Measurements from ENCODE around the gene KCNQ1.
"Not testable (repeated sequence)": the region's sequence is repeated elsewhere in the genome, so short reads cannot be mapped to it uniquely, and the experiment has no call there.

Gene KCNQ1

DNA sequence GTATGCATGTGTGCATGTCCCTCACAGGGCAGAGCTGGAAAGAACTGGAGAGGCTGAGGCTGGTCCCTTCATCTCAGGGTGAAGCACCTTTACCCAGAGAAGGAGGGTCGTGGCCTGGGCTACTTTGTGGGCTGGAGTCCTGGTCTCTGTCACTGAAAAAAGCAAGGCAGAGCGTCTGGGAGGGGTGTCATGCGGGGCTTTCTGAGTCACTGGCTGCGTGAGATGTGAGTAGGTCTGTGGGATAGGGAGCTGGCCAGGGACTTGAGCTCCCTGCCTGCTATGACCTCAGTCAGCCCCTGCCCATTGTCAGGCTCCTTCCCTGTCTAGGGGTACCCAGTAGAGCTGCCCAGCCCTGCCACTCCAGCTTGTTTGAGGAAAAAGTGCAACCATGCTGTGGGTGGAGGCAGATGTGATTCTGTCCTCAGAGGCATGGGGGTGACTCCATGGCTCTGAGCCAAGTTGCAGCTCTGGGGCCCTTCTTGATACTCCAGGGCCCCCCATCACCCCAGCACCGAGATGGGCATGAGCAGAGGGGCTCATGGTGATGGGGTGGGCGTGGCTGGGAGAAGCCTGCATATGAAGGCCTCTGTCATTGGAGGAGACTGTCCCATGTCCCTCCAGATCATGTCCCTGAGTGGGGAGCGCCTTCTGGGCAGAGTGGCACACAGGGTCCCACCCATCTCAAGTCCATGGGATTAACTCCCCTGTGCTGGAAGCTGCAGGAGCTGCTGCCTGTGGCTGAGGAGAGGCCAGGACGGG lies 27.8 kb downstream of the KCNQ1 start:
- DNase-seq (ENCODE audit: low read depth in 2 of 2) = no peak

DNA sequence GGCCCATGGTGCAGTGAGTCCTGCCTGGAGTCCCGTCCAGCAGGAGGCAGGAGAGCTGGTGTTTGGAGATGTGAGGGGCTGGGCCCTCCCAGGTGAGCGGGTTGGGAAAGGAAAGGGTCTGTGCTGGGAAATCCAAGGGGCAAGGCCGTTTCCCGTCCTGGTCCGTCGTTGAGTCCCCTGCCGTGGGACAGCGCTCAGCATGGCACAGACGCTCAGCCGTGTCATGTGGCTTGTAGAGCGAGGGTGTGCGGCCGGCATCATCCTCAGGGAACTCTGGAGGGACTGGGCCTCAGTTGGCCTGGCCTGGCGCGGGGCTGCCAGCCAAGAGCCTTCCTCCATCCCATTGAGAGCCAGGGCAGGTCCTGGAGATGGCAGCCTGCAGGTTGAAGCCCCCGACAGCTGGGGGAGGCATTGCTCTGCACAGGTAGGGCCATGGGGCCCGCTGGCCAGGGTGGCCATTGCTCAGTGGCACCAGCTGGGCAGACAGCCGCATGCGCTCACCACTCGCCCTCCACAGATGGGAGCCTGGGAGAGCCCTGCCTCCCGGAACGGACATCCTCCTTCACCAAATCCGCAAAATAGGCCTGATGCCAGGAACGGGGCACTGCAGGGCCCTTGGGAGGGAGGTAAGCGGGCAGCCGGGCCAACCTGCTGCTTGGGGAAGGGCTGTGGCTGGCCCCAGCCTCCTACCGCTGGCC lies 28.7 kb downstream of the KCNQ1 start:
- no peak for DNase-seq (ENCODE audit: low read depth in 2 of 2)

DNA sequence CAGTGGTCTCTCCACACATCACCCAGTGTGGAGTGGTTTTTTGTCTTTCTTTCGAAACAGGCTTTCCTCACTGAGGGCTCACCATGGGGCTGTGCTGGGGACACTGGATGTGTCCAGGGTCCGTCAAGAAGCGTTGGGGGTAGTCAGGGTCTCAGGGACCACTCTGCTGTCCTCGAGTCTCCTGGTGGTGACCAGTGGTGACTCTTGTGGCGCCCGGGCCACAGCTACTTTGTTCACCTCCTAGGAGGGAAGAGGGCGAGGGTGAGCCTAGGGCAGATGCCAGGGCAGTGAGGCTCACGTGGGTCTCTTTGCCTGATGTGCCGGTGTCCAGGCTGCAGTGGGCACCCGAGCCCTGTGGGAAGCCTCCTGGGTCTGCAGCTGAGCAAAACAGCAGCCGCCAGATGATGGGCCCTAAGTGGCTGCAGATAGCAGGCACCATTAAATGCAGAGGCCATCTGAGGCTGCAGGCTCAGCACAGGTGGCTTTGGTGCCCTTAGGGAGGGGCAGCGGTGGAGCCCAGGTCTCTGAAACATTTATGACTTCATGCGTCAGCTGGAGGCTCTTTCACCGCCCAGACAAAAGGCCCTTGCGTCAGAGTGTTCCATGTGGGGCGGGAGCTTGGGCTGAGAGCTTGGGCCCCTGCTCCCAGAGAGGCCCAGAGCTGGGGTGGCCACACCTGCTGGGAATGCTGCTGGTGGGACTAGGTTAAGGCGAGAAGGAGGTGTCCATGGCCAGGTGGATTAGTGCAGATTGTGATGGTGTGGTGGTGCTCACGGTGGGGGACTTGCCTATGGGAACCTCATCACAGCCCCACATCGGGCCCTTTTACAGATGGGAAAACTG lies 29.5 kb downstream of the KCNQ1 start:
- DNase-seq (ENCODE audit: low read depth in 2 of 2) = no peak

DNA sequence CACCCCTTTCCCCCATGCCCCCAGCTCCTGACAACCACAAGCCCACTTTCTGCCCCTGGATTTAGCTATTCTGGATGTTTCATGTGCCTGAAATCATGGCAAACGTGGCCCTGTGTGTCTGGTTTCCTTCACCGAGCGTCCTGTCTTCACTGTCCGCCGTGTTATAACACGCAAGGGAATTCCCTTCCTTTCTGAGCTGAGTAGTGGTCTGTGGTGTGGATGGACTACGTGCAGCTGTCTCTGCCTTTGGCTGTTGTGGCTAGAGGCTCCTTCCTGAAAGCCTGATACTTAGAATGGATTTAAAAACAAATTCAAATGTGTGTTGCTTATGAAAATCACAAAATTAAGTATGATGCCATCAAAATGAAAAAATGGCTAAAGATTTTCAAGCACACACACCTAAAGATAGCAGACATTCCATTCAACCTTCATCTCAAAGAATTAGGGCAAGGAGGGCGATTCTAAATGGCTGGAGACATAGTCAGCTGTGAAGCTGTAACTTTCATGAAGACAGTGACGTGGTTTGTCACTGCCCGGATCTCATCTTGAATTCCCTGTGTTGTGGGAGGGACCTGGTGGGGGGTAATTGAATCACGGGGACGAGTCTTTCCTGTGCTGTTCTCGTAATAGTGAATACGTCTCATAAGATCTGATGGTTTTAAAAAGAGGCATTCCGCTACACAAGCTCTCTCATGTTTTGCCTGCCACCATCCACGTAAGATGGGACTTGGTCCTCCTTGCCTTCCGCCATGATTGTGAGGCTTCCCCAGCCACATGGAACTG lies 30.5 kb downstream of the KCNQ1 start:
- DNase-seq (ENCODE audit: low read depth in 2 of 2) = no peak

DNA sequence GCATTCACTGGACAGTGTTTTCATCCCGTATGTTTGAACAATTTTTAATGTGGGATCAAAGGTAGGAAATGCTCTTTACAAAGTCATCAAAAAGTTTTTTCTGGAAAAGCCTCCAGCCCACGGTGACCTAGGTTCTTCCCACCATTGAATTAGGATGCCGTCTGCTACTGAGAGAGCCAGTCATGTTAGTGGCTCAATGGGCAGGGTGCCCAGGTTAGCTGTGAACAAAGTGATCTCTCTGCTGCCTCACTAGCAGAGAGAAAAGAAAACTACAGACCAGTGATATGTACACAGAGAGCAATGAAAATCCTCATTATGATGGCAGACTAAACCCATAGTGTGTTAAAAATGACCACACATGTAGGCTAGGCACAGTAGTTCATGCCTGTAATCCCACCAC lies 32.4 kb downstream of the KCNQ1 start:
- DNase-seq (ENCODE audit: low read depth in 2 of 2) = no peak

DNA sequence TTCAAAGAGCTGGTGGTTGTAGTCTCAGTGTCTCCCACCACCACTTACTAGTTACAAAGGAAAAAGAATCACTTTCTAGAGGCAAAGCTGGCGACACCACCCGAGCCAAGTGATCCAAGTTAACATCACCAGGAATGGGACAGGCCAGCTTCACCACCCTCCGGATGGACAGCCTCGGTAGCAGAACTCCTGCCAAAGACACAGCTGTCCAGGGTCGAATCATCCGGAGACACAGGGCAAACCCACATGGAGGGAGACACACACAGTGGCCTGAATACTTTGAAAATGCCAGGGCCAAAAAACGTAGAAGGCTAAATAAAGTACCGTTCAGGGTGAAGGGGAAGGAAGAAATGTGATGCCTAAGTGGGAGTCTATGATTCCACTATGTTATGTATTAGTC lies 33.1 kb downstream of the KCNQ1 start:
- no peak for DNase-seq (ENCODE audit: low read depth in 2 of 2)

DNA sequence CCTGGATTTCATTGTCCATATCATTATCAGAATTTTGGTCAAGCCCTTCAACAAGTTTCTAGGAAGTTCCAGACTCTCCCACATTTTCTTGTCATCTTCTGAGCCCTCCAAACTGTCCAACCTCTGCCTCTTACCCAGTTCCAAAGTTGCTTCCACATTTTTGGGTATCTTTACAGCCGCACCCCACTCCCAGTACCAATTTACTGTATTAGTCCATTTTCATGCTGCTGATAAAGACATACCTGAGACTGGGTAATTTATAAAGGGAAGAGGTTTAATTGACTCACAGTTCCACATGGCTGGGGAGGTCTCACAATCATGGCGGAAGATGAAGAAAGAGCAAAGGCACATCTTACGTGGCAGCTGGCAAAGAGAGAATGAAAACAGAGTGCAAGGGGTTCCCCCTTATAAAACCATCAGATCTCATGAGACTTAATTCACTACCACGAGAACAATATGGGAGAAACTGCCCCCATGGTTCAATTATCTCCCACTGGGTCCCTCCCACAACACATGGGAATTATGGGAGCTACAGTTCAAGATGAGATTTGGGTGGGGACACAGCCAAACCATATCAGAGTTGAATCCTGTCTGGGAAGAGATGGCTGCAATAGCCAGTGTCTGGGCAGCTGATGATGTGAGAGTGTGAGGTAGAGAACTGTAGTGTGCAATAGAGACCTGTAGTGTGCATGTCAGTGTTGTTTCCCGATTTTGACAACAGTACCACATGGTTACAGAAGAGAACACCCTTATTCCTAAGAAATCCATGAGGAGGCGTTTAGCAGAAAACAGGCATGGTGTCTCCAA lies 35.5 kb downstream of the KCNQ1 start:
- not testable (repeated sequence) for DNase-seq (ENCODE audit: low read depth in 2 of 2)

DNA sequence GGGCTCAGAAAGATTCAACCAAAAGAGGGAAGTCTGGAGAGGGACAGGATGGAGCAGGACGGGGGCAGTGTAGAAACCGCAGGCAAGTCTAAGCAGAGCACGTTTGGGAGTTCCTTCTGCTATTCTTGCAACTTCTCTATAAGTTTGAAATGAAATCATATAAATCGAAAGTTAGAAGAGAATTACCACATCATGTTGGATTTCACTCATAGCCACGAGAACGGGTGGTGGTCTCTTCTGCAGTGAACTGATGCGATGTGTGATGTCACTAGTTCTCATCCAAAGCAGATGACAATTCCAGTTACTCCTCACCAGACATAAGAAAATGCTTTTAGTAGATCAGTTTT lies 36.0 kb downstream of the KCNQ1 start:
- no peak for DNase-seq (ENCODE audit: low read depth in 2 of 2)

DNA sequence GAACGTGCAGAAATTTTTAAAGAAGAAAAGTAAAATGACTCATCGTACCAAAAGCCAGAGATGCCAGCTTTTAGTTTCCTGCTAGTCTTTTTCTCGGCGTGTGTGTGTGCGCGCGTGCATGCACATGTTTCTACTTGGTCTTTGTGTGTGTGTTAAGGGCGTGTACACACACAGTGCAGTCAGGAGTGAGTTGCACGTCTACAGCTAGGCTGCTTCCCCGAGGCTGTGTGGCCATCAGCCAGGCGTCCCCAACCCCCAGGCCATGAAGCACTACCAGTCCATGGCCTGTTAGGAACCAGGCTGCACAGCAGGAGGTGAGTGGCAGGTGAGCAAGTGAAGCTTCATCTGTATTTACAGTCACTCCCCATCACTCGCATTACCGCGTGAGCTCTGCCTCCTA lies 36.4 kb downstream of the KCNQ1 start:
- DNase-seq (ENCODE audit: low read depth in 2 of 2) = no peak

DNA sequence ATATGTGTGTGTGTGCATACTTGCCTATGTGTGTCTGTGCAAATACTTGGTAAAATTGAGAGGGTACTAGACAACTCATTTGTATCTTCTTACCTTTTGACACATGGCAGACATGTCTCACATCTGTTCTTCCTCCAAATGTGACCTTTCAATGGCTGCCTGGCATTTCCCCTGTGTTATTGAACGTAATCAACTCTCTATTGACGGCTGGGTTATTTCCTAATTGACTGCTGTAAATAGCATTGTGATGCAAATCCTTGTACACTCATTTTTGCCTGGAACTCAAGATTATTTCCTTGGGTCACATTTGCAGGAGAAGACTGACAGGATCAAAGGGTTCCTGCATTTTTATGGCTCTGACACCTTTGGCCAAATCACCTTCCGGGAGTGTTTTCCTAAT lies 37.4 kb downstream of the KCNQ1 start:
- DNase-seq (ENCODE audit: low read depth in 2 of 2) = no peak

DNA sequence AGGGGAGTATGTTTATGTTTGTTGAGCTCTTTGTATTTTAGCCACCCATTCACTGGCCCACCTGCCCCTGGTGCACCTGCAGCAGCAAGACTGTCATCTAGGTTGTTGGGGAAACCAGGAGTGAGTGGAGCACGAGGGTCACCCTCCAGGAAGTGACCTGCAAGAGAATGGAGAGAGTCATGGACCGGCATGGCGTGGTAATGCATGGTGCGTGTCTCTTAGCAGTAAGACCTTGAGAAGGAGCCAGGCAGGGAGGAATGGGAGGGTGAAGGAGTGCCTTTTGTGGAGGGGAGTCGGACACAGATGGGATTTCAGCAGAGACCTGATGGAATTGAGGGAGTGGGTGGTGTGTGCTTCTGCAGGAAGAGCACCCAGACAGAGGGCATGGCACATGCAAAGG lies 37.9 kb downstream of the KCNQ1 start:
- no peak for DNase-seq (ENCODE audit: low read depth in 2 of 2)

DNA sequence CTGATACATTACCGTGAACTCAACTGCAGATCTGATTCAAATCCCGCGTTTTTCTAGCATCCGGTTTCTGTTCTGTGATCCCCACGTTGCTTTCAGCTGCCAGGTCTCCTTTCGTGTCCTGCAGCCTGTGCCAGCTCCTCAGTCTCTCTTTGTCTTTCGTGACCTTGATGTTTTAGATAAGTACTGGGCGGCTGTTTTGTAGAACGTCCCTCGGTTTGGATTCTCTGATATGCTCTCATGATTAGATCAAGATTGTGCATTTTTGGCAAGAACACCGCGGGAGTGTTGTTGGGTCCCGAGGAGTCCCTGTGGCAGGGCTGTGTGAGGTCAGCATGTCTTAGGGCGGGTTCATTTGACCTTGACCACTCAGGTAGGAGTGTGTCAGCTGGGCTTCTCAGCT lies 38.6 kb downstream of the KCNQ1 start:
- DNase-seq (ENCODE audit: low read depth in 2 of 2) = no peak

DNA sequence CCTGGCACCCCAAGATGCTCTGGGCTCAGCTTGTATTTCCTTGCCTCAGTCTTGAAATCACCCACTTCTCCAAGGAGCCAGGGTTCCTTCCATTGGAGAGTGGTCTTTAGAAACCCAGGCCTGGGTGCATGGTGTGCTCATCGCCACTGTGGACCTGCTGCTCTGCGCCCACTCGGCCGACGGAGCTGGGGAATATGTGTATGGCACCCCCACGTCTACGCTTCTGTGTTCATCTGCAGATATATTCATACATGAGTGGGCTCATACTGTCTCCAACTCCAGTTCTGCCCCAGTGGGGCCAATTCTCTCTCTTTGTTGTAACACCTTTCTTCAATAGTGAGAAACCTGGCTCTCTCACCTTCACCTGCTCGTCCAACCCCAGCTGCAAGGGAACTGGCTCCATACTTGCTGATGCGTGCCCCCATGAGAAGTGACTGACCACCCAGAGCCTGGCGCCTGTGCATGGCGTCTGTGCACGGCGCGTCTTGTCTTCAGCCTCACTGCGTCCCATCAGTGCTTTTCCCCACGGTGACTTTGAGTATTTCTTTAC lies 39.8 kb downstream of the KCNQ1 start:
- no peak for DNase-seq (ENCODE audit: low read depth in 2 of 2)

DNA sequence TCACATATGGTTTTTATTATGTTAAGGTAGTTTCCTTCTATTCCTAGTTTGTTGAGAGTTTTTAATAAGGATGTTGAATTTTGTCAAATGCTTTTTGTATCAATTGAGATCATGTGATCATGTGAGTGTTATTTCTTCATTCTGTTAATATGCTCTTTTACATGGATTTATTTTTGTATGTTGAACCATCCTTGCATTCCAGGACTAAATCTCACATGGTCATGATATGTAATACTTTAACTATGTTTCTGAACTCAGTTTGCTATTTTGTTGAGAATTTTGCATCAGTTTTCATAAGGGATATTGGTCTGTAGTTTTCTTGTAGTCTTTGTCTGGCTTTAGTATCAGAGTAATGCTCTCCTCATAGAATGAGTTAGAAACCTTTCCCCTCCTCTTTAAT lies 43.2 kb downstream of the KCNQ1 start:
- no peak for DNase-seq (ENCODE audit: low read depth in 2 of 2)

DNA sequence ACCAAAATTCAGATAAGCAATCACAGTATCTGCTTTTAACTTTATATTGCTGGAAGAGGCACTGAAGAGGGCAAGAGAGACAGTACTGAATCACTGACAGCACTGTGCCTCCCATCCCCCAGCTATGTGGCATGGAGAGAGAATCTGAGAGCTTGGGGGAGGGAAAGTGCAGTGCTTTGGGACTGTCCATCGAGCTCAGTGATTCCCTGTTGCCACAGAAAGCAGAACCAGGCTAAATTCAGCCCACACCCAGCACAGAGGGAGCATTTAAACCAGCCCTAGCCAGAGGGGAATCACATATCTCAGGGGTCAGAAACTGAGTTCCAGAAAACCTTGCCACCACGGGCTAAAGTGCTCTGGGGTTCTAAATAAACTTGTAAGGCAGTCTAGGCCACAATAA lies 44.3 kb downstream of the KCNQ1 start:
- DNase-seq (ENCODE audit: low read depth in 2 of 2) = no peak

DNA sequence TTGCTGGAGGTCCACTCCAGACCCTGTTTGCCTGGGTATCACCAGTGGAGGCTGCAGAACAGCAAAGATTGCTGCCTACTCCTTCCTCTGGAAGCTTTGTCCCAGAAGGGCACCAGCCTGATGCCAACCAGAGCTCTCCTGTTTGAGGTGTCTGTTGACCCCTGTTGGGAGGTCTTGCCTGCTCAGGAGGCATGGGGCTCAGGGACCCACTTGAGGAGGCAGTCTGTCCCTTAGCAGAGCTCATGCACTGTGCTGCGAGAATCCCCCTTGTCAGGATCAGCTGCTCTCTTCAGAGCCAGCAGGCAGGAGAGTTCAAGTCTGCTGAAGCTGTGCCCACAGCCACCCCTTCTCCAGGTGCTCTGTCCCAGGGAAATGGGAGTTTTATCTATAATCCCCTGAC lies 53.1 kb downstream of the KCNQ1 start:
- not testable (repeated sequence) for DNase-seq (ENCODE audit: low read depth in 2 of 2)

DNA sequence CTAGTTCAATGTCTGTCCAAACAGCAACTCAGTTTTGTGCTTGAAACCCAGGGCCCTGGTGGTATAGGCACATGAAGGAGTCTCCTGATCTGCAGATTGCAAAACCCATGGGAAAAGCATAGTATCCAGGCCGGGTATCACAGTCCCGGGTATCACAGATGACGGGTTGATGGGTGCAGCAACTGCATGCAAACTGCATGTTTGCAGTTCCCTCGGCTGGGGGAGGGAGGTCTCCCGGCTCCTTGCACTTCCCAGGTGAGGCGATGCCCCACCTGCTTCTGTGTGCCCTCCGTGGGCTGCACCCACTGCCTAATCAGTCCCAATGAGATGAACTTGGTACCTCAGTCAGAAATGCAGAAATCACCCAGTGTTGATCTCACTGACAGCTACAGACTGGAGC lies 53.9 kb downstream of the KCNQ1 start:
- DNase-seq (ENCODE audit: low read depth in 2 of 2) = no peak

DNA sequence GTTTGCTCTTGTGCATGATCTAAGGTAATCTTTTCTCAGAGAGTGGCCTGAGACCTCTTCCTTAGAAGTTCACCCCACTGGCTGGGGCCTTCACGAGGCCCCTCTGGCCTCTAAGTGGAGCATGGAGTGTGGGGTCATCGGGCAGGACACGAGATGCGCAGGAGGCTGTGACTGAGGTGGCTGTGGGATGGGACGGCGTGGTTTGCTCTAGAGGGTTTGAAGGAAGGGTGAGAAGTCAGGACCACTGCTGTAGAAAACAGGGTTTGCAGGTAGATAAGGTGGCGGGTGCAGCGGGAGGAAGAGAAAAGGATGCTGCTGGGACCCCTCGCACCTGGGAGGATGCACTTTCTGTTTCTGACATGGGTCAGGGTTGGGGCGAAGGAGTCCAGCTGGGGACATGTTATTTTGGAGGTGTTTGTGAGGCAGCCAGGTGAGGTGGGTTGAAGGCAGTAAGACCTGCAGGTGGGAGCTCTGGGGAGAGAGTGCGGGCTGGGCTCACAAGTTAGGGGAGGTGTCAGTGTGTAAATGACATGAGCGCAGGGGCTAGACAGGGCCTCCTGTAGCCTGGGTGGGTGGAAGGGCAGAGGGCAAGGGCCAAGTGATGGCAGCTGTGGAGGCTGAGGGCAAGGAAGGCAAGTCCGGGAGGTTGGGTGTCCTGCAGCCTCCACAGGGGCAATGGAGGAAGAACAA lies 62.5 kb downstream of the KCNQ1 start:
- DNase-seq (ENCODE audit: low read depth in 2 of 2) = no peak

DNA sequence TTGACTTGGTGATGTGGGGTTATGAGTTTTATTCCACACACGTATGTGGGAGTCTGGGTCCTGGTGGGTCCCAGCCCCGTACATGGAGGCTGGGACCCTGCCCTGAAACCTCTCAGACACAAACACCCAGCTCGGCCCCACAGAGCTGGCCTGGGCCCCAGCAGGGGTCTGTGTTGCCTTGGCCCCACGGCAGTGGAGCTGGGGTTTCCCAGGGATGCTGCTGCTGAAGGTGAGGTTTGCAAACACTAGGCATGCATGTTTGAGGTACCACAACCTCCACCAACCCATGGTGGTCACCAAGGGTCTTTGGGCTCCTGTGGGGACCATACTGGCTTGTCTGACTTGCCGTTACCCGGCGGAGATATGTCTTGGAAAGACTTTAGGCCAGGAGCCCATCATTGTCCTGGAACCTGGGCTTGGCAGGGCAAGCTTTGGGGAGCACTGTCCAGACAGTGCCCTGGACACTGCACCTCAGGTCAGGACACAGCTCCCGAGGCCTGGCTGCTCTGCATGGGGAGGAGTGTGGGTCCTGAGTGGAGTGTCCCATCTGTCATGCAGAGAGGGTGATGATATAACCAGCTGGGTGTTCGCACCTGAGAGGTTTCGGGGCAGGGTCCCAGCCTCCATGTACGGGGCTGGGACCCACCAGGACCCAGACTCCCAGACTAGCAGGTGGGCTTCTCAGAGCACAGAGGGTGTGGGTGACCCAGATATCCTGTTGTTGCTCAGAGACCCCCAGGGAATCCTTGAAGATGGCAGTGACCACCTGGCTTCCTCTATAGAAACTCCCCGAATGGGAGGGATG lies 63.3 kb downstream of the KCNQ1 start:
- DNase-seq (ENCODE audit: low read depth in 2 of 2) = no peak

Data from stimulated activated CD8-positive, alpha-beta memory T cell treated with anti-CD3 and anti-CD28 coated beads, Interleukin-7, amount 100 ng/mL, for 1 hour (primary cell).